HG02642 (cell line): ENCODE results near the gene MEST.
"Not testable (repeated sequence)": the region's sequence is repeated elsewhere in the genome, so short reads cannot be mapped to it uniquely, and the experiment has no call there.

Experiments
- ATAC-seq: cut with Tn5 transposase; IDR thresholded peaks from one replicate; pipeline ENCODE4 v1.9.1; 2021; ENCODE audit warnings: mild to moderate bottlenecking; ENCODE audit not compliant: unreplicated experiment, poor library complexity

MEST gene, protein sequence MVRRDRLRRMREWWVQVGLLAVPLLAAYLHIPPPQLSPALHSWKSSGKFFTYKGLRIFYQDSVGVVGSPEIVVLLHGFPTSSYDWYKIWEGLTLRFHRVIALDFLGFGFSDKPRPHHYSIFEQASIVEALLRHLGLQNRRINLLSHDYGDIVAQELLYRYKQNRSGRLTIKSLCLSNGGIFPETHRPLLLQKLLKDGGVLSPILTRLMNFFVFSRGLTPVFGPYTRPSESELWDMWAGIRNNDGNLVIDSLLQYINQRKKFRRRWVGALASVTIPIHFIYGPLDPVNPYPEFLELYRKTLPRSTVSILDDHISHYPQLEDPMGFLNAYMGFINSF

GRCh38 chr7:130491841-130492522 lies at the start of gene MEST:
Gene MEST (plus strand): TSS chr7:130492085. CDS start chr7:130492314, 229 bp downstream.
- ATAC-seq = no peak

DNA sequence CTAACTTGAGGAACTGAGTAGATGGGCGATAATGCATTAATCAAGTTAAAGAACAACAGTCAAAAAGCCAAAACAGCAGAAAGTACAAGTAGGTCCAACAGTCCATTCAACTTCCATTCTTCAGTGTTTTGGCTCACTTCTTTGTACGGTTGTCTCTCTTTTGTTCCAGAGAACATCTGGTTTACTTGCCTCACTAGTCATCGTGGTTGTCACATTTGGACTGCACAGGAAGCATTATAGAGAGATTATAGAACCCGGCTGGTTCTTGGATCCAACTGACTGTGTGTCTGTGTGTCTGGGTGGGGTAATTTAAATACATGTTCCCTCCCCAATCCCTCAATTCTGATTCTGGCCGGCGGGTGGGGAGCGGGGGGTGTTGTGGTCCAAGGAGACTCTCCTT lies 49.3 kb upstream of the MEST start:
- no peak for ATAC-seq

DNA sequence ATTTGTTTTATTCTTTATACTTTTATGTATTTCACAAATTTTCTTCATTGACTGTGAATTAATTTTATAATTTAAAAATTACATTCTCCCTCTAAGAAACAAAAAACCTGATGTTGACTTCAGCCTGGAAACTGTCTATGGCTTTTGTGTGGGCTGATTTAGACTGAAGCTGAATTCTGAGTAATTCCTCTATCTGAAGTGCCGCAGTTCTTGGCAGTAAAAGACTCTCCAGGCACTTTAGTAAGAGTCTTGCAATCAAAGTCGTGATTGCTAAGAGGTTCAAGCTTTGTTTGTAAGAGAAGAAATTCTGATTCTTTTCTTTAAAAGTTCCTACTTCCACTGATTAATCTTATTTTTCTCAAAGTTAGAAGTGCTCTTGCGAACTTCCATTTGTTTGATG lies 47.7 kb upstream of the MEST start:
- no peak for ATAC-seq

DNA sequence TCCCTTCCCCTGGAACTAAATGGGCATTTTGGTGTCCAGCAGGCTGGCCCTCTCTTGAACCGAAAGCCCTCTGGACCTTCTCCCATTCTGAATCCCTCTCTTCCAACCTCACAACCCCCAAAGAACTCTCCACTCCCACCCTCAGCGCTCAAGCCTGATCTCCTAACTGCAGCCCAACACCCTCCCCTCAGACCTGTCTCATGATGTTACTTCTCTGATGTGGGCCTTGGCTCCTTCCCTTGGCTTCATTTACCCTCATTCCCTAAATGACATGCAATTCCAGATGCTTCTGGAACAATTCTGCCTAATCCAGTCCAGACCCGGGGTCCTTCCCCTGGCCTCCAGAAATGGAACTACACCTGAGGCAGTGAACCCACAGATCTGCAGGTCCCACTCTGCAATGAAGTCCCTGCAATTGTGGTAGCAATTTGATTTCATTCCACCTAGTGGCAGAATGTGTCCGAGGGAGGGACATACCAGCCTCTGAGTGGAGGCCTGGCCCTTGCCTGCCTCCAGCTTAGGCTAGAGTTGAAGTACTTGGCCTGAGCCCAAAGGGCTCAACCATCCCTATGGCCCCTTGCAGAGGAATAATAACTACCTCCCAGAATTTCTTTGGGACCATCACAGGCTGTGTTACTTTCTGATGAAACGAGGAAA lies 47.0 kb upstream of the MEST start:
- no peak for ATAC-seq

GRCh38 chr7:130446259-130446658 lies 45.6 kb upstream of the MEST start:
- no peak for ATAC-seq

- not testable (repeated sequence) for ATAC-seq
These were observed 40.5 kb upstream of the MEST start for GRCh38 chr7:130451344-130451743.

DNA sequence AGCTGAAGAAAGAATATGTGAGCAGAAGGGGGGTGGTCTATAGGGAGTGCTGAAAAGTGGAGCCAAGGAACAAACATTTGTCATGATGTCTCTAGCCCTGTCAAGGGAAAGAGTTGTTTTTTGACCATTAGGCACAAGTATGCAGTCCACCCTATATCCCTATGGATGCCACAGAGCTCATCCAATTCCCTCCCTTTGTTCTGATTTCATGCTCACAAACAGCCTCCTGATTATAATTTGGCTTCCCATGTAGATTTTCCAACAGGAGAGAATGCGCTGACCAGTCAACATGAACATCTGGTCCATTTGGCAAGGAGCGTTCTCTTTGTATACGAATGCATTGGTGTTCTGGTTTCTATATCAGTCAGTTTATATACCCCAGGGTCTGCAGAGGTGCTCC lies 38.9 kb upstream of the MEST start:
- no peak for ATAC-seq

- no peak for ATAC-seq
These were observed 36.9 kb upstream of the MEST start for GRCh38 chr7:130454959-130455358.

- no peak for ATAC-seq
These were observed 33.6 kb upstream of the MEST start for GRCh38 chr7:130458257-130458656.

DNA sequence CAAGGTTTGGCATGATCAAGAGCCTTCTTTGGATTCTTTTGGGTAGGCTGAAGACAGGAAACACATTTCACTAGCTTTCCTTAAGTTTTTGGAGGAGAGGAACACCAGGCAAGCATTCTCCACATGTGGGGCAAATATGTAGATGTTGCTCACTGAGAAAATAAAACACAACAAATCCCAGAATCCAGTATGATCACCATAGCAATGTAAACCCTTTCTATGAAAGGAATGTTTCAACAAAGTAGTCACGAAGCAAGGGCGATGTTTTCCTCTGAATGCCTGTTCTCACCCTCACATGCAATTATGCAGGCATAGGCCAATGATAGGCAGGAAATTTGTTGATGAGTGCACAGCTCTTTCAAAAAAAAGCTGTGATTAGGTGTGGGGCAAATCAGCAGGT lies 30.6 kb upstream of the MEST start:
- no peak for ATAC-seq

GRCh38 chr7:130463553-130464434 lies 28.1 kb upstream of the MEST start:
- ATAC-seq = no peak

DNA sequence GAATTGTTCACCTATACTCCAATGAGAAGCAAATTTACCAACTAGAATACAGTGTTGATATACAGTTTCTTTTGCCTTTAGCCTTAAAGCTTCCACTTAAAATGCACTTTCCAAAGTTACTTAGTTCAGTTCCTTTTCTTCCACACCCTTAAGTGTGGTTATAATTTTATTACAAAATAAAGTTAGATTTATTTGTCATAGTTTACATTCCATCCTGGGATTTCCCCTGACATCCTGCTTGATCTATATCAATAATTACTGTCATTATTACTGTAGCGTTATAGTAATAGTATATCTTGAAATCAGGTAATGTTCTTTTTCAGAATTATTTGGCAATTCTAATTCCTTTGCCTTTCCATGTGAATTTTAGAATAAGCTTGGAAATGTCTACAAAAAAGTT lies 23.3 kb upstream of the MEST start:
- ATAC-seq = no peak

- ATAC-seq = no peak
These were observed 19.9 kb upstream of the MEST start for GRCh38 chr7:130471974-130472373.

GRCh38 chr7:130473289-130473688 lies 18.6 kb upstream of the MEST start:
- ATAC-seq = no peak

- no peak for ATAC-seq
These were observed 18.0 kb upstream of the MEST start for GRCh38 chr7:130473876-130474275.

GRCh38 chr7:130475776-130476175 lies 16.1 kb upstream of the MEST start:
- no peak for ATAC-seq

- no peak for ATAC-seq
These were observed 15.4 kb upstream of the MEST start for GRCh38 chr7:130476297-130477150.

- ATAC-seq = no peak
These were observed 12.9 kb upstream of the MEST start for GRCh38 chr7:130478991-130479390.

DNA sequence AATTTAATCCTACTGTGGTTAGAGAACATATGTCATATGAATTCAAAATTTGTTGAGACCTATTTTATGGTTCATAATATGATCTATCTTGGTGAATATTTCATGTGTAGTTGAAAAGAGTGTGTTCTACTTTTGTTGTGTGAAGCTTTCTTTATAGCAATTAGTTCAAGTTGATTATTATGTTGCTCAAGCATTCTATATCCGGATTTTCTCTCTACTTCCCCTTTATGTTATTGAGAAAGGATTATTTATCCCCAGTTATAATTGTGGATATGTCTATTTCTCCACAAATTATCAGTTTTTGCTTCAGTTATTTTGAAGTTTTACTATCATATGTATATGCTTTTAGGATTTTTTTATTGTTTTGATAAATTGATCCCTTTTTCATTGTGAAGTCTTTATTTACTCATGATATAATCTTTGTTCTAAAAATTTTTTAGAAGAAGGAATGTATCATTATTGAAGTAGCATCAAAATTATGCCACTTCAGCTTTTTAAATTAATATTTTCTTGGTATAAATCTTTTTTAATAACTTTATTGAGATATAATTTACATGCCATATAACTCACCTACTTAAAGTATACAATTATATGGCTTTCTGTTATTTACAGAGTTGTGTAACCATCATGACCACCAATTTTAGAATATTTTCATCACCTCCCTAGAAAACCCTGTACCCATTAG lies 12.0 kb upstream of the MEST start:
- ATAC-seq = no peak
